NCI-H2196 (cell line): ENCODE measurements around the gene GRPEL2.
"Not testable (repeated sequence)": the region's sequence is repeated elsewhere in the genome, so short reads cannot be mapped to it uniquely, and the experiment has no call there.

Source experiments
- DNase-seq: peaks from one replicate; lab custom pipeline; 2025; ENCODE audit not compliant: unreplicated experiment; lab: John Stamatoyannopoulos, UW

The GRPEL2 gene

DNA sequence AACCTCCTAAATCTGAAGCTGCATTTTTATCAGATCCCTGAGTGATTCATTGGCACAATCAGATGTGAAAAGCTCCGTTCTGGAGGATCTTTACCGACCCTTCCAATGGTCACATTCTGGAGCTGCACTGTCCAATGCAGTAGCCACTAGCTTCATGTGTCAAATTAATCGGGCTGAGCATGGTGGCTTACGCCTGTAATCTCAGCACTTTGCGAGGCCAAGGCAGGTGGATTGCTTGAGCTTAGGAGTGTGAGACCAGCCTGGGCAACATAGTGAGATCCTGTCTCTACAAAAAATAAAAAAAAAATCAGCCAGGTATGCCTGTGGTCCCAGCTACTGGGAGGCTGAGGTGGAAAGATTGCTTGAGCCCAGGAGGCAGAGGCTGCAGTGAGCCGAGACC is 30.1 kb downstream of the GRPEL2 start:
- DNase-seq = no peak

DNA sequence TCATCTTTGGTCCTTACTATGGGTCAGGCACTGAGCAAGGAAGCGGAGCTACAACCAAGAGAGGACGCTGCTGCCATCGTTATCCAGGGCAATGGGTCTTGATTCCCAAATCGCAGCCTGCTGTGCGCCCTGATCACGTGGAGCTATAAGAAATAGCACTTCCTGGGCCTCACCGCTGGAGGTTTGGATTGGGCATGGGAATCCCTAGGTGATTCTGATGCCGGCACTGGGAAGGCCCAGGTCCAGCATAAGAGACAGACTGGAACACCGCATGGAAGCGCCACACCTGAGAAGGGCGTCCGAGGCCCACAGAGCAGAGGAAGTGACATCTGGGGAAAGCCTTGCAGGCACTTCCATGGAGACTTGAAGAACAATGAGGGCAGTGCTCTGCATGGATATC is 30.8 kb downstream of the GRPEL2 start:
- no peak for DNase-seq

DNA sequence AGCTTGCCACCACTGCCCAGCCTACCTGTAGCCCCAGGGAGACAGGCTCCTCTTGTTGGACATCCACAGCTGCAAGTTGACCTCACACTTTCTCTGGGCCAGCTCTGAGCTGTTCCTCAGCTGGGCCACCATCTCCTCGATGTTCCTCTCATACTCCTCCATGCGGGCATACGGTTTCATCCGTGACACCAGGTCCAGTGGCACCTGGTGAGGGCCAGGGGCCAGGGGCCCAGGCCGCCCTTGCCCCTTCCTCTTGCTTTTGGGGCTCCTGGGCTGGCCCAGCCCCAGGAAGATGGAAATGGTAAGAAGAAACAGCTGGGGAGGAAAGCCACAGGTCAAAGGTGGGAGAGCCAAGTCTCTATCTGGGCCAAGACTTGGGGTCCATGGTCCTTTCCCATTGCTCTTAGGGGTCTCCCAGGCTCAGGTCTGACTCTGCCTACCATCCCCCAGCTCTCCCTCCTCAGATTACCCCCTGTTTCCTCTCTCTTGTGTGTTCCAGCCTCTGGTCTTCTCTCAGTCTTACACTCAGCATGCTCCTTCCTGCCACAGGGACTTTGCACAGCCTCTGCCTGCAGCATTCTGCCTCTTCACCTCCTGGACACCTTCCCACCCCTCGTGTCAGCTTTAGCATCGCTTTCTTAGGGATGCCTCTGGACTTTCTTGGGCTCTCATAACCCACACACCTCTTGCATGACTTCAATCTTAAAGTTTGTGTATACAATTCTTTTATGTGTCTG is 31.6 kb downstream of the GRPEL2 start:
- no peak for DNase-seq

DNA sequence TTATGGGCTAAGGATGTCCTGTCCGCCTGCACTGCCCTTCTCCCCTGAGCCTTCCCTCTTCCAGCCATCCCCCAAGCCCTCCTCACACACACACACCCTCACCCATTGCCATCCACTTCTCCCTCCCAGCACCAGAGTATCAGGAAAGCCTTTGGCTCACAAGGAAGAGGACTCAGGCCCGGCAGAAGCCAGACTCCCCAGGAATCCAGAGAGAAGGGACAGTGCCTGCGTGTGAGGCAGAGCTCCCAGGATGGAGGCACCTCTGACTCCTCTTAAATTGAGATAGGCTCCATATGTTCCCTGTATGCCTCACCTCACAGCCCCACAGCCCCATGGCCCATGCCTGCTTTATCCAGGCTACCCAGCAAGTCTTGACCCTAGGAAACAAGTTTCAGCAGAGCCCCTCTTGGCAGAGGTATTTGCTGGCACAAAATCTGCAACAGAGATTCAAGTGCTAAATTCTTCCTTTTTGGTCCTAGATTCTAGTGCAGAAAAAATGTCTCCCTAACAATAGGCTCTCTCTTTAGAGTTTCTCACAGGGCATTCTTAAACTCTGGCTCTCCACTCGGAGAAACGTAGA is 33.0 kb downstream of the GRPEL2 start:
- DNase-seq = no peak

DNA sequence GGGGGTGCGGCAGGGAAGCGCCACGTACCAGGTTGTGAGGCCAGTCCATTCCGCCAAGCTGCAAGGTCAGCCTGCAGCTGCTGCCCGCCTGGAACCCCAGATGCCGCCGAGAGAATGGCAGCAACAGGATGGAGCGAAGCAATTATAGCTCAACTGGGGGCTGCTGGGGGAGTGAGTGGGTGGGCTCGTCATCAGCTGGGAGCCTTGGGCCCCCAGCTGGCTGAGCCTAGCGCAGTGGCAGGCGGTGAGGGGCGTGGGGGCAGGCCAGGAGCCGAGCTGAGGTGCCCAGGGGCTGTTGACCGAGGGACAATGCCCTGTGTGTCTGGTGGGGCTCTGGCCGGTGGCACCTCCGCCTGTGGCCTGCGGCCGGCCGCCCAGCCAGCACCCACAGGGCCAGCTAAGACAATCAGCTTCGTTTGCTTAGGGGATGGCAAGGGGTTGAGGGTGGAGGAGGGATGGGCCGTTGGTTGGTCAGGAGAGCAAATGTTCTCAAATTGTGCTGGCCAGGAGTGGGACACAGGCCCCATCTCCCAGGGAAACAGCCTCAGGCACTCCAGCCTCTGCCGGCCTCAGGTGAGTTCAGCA is 34.0 kb downstream of the GRPEL2 start, which contains the start of gene IL17B:
TSS of gene IL17B (minus strand) at position 116 of the 585 bp plus-strand sequence. CDS start at position 49, 67 bp downstream.
- DNase-seq = no peak

DNA sequence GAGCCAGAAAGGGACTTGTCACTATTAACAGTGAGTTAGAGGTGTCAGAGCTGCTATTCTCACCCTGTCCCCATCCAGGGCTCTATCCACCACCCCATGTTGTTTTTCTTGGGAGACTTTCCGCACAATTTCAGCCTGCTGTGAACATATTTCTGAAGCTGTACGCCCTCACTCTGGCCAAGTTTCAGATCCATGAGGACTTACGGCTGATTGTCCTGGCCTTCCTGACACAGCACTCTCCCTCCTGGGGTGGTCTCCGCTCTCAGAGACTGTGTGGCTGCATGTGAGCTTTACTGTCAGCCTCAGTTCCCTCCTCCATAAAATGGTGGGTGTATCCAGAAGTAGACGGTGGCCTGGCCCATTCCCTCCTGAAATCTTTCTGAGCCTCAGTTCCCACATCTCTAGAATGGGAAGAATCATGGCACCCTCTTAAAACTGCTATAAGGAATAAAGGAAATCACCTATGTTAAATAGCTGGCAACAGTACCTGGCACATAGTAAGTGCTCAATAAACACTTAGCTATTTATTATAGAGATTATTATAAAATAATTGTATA is 34.6 kb downstream of the GRPEL2 start:
- DNase-seq = no peak

DNA sequence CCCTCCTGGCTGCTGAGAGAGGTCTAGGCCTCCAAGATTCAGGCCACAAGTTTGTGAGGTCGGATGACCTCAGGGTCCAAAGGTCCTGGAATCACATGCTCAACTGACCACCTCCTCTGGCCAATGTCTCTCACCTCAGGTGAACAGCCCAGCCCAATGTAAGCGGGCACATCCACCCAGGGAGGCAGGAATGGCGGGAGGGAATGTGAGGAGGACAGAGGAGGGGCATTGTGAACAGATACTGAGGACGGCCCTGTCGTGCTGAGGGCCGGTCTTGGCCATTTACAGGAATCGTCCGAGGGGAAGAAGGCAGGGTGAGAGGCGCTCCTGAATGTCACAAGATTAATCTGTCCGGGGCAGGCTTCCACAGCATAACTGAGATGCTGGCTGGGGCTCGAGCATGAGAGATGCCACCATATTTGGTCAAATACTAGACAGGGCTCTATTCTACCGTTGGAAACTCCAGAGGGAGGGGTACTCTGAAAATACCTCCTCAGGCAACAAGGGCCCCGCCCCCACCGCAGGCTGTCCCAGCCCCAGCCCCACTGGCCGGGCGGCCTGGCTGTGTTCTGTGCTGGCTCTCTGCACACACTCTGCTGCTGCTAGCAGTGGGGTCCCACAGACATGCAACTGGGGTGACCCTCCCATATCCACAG is 35.3 kb downstream of the GRPEL2 start:
- DNase-seq = no peak

DNA sequence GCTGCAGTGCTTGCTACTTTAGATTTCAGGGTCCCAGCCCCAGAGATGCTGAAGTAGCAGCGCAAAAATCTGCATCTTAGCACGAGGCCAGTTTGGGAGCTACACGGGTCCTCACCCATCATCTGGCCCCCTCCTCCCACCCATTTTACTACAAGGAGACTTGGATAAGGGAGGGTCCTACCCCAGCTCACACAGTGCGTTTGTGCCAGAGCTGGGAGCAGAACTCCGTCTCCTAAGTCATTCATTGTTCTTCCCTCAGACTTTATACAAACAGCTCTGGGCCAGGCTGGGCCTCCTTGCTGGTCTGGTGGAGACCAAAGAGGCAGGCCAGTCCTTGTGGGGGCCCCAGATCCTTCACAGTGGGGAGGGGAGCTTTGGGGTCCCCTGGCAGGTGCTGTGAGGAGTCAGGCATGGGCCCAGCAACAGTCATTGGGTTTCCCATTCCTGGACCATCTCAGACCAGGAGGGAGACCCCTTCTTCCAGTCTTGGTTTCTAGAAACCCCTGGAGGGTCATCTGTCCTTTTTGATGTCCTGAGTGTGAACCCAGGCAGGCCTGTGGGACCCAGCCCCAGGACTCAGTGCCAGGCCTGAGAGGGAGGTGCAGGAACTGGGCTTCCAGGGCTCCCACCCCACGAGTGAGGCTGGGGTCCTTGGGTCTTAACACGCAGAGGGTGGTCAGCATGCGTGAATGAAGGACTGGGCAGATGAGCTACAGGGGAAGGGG is 36.1 kb downstream of the GRPEL2 start:
- DNase-seq = no peak

DNA sequence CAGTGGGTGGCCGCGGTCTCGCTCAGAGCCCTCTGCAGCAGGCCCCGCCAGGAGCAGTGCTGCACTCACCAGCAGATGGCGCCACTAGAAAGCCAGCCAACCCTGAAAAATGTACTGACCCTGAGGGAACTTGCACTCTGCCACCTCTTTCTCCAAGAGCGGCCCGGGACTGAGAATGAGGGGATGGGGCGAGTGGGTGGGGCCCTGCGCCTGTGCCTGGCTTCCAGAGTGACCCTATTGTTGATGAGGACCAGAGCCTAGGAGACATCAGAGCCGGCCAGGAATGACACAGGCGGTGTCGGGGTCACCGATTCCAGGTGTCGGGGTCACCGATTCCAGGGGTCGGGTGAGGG is 36.7 kb downstream of the GRPEL2 start:
- DNase-seq = peak; percentile 47

DNA sequence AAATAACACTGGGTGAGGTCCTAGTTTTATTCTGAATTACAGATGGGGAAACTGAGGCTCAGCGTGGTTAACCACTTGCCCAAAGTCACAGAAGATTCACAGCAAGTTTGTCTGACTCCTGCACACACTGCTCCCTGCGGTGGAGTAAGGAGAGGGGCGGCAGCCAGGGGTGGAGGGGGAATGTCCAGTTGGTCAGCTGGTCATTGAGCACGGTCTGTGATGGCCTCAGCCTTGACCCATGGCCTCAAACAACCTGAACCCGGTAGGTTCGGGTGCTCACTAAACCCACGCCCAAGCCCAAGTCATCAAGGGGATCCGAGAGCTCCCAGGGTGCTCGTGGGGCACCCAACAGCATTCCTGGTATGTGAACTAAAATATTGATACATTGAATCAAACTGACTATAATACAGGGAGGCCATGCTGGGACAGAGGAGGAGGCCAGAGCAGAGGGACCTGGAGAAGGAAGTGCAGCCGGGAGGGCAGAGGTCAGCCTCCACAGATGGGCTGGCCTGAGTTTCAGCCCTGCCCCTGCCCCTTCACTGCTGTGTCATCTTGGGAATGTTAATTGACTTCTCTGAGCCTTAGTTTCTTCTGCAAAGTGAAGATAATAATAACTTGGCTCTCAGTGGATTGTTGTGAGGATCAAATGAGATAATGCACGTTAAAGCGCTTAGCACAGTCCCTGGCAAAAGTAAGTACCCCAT is 37.4 kb downstream of the GRPEL2 start:
- DNase-seq = no peak

DNA sequence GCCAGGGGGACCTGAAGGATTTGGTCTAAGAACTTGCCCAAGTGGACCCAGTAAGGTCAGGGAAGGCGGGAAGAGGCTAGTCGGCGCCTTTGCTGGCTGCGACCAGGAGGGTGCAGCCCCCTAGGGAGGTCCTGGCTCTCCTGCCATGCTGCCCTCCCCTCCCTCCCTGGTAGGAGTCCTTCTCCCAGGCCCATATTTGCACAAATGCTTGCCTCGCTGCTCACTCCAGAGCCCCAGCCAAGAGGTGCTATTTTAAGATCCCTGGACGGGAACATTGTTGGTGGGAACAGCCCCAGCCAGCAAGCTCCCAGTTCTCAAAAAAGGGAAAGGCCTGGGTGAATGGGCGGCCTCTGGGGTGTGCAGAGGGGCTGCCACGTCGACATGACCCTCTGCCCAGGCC is 38.1 kb downstream of the GRPEL2 start:
- no peak for DNase-seq

DNA sequence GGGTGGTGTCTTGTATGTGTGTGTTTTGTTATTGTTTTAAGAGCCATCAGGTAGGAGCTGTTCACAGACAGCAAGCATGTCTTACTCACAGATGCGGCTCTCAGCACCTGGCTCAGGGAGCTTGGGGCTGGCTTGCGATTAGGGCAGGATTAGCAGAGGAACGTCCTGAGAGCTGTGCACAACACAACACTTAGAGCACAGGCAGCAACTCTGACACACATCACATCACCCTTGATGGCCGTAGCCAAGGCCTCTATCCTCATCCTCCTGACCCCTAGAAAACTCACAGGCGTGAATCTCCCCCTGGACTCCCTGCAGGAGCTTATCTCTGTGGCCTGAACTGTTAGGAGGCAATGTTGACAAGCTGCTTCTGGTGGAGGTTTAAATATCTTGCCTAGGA is 40.9 kb downstream of the GRPEL2 start:
- DNase-seq = no peak

DNA sequence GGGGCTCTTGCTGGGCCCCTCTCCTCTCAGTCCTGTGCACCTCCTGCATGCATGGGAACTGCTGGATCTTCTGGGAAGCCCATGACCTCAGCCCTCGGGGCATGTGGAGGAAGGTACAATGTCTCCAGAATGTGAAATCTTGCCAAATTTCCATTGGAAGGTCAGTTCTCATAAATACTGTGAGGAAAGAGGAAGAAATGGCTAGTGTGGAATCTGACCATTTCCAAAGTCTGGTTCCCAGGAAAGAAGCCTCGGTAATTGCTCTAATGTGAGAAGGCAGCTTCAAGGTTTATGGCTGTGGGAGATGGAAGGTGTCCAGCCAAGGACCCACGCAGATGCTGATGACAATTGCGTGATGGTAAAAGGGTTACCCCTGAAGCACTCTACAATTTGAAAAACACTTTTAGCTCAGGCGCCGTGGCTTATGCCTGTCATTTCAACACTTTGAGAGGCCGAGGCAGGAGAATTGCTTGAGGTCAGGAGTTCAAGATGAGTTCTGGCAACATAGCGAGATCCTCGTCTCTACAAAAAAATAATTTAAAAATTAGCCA is 41.9 kb downstream of the GRPEL2 start:
- DNase-seq = no peak

DNA sequence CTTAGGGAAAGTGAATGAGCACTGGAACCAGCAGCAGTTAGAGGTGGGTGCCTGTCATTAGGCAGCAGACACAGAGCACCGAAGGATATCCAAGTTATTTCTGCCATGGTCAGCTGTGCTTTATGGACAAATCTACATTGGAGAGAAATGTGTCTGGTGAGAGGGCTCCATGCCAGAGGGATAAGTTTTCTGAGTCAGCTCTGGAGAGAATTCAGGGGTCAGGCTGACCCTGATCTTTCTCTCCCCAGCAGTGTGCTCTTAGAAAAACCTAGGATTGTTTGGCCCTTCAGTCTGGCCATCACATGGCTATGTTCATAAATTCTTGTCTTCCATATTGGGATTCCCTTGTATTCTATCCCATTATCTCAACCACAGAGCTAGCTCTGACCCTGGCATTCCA is 42.7 kb downstream of the GRPEL2 start:
- no peak for DNase-seq

DNA sequence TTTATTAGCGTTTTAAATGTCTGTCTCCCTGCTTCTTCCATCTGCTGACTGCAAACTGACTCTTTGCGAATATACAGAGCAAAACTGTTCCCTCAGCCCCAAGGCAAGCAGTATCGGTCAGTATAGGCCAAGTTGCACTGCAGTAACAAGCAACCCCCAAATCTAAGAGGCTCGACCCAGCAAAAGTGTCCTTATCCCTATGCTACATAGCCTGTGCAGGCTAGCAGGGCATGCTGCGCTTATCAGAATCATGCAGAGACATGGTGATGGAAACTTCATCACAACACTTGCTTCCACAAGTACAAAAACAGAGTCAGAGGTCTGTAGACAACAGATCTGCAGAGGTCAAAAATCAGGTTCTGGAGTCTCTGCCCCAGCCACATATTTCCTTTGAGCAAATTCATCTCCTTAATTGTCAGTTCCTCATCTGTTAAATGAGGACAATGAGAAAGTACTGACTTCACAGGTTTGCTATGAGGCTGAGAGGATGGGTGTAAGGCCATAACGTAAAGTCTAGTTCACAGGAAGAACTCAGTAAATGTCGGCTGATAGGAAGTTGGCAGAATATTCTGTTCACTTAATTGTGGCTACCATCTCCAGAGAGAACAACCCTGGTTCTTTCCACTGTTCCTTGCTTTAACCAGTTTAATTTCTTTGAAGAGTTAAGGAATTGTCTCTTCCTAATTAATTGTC is 43.3 kb downstream of the GRPEL2 start:
- DNase-seq = no peak

DNA sequence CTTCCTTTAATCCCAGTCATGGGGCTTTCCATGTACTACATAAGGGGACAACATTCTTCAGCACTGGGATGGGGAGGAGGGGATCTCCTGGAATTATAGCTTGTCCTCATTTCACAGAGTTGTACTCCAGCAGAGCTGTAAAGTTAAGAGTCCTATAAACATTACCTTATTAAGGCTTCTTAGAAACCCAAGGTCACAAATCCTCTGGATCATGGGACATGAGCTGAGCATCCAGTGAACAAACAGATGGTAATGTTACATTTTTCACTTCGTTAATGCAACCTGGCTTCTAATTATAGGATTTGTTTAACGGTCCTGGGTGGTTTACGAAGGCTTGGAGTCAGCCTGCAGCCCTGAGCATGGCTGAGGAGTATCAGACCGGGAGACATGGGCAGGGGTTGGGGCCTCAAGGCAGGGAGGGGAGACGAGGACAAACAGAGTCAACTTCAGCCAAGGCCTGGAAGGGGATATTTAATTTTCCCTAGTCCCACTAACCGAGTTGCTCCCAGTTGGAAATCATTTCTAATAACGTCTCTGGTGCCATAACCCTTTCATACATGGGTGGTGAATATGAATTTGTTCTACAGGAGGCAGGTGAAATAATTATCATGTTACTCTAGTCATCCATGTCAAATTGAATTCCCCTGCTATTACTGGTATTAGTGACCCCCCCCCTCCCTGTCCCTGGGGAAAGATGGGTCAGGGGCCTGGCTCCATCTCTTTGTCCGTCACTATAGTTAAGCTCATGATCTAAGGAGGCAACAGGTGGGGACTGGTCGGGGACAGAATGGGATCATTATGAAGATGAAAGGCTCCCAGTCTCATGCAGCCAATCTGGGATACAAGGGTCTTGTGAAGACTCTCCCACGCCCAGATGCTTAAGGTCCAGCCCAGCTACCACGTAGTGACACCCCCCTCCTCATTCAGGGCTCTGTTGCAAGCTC is 44.5 kb downstream of the GRPEL2 start:
- DNase-seq = no peak

DNA sequence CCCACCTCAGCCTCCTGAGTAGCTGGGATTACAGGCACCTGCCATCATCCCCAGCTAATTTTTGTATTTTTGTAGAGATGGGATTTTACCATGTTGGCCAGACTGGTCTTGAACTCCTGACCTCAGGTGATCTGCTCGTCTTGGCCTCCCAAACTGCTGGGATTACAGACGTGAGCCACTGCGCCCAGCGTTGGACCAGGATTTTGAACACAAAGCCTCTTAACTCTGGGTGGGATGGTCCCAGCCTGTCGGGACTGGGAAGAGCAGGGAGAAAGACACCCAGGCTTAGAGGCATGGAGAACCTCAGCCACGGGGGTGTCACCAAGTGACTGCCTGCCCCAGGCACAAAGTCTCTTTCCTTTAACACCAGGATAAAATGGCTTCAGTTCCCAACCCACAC is 45.8 kb downstream of the GRPEL2 start:
- DNase-seq = not testable (repeated sequence)

DNA sequence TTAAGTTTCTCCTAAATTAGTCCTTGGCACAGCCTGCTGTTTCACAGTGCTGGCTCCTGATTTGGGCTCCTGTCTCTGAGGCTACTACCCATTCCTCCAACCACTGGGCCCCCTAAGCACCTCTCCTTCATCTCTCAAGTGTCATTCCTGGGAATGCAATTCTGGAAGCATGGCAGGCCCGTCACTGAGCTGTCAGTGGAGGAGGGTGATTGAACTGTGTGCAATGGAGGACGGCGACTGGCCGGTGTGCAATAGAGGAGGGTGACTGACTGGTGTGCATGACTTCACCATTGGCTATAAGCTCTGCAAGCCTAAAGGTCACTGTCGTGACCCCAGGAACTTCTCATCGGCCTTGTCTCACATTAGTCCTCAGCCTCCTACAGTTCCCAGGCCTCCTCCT is 46.2 kb downstream of the GRPEL2 start:
- DNase-seq = no peak

DNA sequence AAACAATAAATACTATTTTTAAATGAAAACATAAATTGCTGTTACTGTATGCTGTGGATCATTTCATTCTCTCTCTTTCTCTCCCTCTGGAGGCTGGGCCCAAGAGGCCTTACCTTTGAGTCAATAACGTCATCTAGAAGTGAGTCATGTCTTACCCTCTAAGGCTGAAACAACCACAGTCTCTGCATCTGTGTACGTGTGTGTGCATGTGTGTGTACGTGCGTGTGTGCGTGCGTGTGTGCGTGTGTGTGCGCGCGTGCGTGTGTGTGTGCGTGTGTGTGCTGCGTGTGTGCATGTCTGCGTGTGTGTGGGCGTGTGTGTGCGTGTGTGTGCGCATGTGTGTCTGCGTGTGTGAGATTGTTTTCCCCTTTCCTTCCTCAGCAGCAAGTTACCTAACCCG is 47.4 kb downstream of the GRPEL2 start:
- no peak for DNase-seq
